ENCODE results near the gene SCYGR1. TPM values are rescaled to one million over a fixed set of nuclear protein-coding genes. Genes with fewer than 3 reads are reported as not detected.
"Not testable (repeated sequence)": the region's sequence is repeated elsewhere in the genome, so short reads cannot be mapped to it uniquely, and the experiment has no call there.

SCYGR1 gene
- total RNA-seq, 1 donor from 2014 or later: not detected

DNA sequence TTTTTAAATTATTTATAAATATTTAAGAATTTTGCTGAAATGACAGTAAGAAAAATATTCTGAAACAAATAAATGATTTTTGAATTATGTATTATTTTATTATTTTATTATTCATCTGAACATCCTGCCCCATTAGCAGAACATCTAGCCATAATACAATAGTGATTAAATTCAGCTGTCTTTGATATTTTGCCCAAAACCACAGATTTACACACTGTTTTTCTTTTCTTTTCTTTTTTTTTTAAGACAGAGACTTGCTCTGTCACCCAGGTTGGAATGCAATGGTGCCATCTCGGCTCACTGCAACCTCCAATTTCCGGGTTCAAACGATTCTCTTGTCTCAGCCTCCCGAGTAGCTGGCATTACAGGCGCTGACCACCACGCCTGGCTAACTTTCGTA is 1.9 kb upstream of the SCYGR1 start:
- TF ChIP-seq, protein P1, sequence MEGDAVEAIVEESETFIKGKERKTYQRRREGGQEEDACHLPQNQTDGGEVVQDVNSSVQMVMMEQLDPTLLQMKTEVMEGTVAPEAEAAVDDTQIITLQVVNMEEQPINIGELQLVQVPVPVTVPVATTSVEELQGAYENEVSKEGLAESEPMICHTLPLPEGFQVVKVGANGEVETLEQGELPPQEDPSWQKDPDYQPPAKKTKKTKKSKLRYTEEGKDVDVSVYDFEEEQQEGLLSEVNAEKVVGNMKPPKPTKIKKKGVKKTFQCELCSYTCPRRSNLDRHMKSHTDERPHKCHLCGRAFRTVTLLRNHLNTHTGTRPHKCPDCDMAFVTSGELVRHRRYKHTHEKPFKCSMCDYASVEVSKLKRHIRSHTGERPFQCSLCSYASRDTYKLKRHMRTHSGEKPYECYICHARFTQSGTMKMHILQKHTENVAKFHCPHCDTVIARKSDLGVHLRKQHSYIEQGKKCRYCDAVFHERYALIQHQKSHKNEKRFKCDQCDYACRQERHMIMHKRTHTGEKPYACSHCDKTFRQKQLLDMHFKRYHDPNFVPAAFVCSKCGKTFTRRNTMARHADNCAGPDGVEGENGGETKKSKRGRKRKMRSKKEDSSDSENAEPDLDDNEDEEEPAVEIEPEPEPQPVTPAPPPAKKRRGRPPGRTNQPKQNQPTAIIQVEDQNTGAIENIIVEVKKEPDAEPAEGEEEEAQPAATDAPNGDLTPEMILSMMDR (IDR thresholded peaks at IDR 0.05; ENCODE audit: insufficient read depth, low read length, poor library complexity, severe bottlenecking): no peak
- no peak overlapping the region for H3K4me3 ChIP-seq (ENCODE audit: low read depth, low read length)
- no peaks in the 10 kb centered on the region for H3K27me3 ChIP-seq (ENCODE audit: control insufficient read depth, insufficient read depth, low read length)
- no peak for DNase-seq (ENCODE audit: low read depth)
- no peaks in the 10 kb centered on the region for H3K36me3 ChIP-seq (ENCODE audit: control insufficient read depth, insufficient read depth, low read length)

- no peak for DNase-seq (ENCODE audit: low read depth)
- Histone ChIP-seq H3K27me3 (ENCODE audit: control insufficient read depth, insufficient read depth, low read length) (no peaks in the 10 kb centered on the region), H3K4me3 (ENCODE audit: low read depth, low read length) (no peak overlapping the region), H3K36me3 (ENCODE audit: control insufficient read depth, insufficient read depth, low read length) (no peaks in the 10 kb centered on the region)
- TF ChIP-seq, protein P1 (IDR thresholded peaks at IDR 0.05; ENCODE audit: insufficient read depth, low read length, poor library complexity, severe bottlenecking): no peak
Measured at GRCh38 chr2:227389231-227389630, 1.5 kb upstream of the SCYGR1 start.

GRCh38 chr2:227388537-227389011 is 825 bp upstream of the SCYGR1 start:
- no peaks in the 10 kb centered on the region for H3K36me3 ChIP-seq (ENCODE audit: control insufficient read depth, insufficient read depth, low read length)
- H3K27me3 ChIP-seq (ENCODE audit: control insufficient read depth, insufficient read depth, low read length): no peaks in the 10 kb centered on the region
- H3K4me3 ChIP-seq (ENCODE audit: low read depth, low read length): no peak overlapping the region
- TF ChIP-seq, protein P1 (IDR thresholded peaks at IDR 0.05; ENCODE audit: insufficient read depth, low read length, poor library complexity, severe bottlenecking): no peak
- DNase-seq (ENCODE audit: low read depth): no peak

- Histone ChIP-seq H3K27me3 (ENCODE audit: control insufficient read depth, insufficient read depth, low read length) (no peaks in the 10 kb centered on the region), H3K4me3 (ENCODE audit: low read depth, low read length) (no peak overlapping the region), H3K36me3 (ENCODE audit: control insufficient read depth, insufficient read depth, low read length) (no peaks in the 10 kb centered on the region)
- DNase-seq (ENCODE audit: low read depth): no peak
- TF ChIP-seq, protein P1 (IDR thresholded peaks at IDR 0.05; ENCODE audit: insufficient read depth, low read length, poor library complexity, severe bottlenecking): no peak
Measured at GRCh38 chr2:227386630-227387029, 1.1 kb downstream of the SCYGR1 start.

DNA sequence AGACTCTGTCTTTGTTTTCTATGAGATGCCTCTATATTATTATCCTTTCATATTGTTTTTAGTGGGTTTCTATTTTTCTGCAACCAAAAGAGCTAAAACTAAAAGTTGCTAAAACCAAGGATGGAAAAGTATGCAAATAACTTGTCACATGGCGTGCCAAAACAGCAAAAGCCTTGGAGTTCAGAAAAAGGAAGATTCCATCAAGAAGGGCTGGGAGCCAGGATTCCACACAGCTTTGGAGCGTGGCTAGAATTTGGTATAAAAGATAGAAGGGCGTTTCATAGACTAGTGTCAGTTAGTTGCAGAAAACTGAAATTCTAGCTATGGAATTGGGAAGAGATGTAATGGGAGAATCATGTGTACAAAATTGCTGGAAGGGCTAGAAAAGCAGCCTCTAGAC is 4.1 kb downstream of the SCYGR1 start:
- TF ChIP-seq, protein P1 (IDR thresholded peaks at IDR 0.05; ENCODE audit: insufficient read depth, low read length, poor library complexity, severe bottlenecking): no peak
- Histone ChIP-seq H3K4me3 (ENCODE audit: low read depth, low read length) (no peak overlapping the region), H3K27me3 (ENCODE audit: control insufficient read depth, insufficient read depth, low read length) (no peaks in the 10 kb centered on the region), H3K36me3 (ENCODE audit: control insufficient read depth, insufficient read depth, low read length) (no peaks in the 10 kb centered on the region)
- no peak for DNase-seq (ENCODE audit: low read depth)

- not testable (repeated sequence) for H3K27me3 ChIP-seq (ENCODE audit: control insufficient read depth, insufficient read depth, low read length); H3K4me3 ChIP-seq (ENCODE audit: low read depth, low read length); DNase-seq (ENCODE audit: low read depth); H3K36me3 ChIP-seq (ENCODE audit: control insufficient read depth, insufficient read depth, low read length)
Measured at GRCh38 chr2:227382241-227382835, 5.4 kb downstream of the SCYGR1 start.

All from kidney epithelial cell (primary cell).